Measurements from ENCODE around the gene USP14.
"Not testable (repeated sequence)": the region's sequence is repeated elsewhere in the genome, so short reads cannot be mapped to it uniquely, and the experiment has no call there.

GRCh38 chr18:112015-112733 is 46.2 kb upstream of the USP14 start:
- TF ChIP-seq POLR2A (IDR thresholded peaks at IDR 0.05; ENCODE audit: low read length); GATA1 (IDR thresholded peaks at IDR 0.05; ENCODE audit: low read depth, low read length): not testable (repeated sequence)

Measured in erythroblast (primary cell).